Breast epithelium (tissue), 4 donors: ENCODE results near the gene ZNF281. TPM values are rescaled to one million over a fixed set of nuclear protein-coding genes. Genes with fewer than 3 reads are reported as not detected.
"Not testable (repeated sequence)": the region's sequence is repeated elsewhere in the genome, so short reads cannot be mapped to it uniquely, and the experiment has no call there.

Experiments used
- DNase-seq, 2 donors: peaks; one replicate each; pipeline ENCODE4 v3.0.0-alpha.2; 2019; ENCODE audit warnings: low spot score in 2 of 2
- H3K27ac ChIP-seq, 2 donors: fragments of 200-600 bp; sonication (generic) in 1 of 2; one replicate each; pipeline ENCODE4 v1.5.1; 2016 to 2019; ENCODE audit warnings: mild to moderate bottlenecking in 1 of 2
- H3K27me3 ChIP-seq, 2 donors: fragments of 200-600 bp; sonication (generic) in 1 of 2; one replicate each; pipeline versions ENCODE4 v1.5.1 to v1.6.0; 2017 to 2019; ENCODE audit warnings: control low read depth in 1 of 2, mild to moderate bottlenecking in 1 of 2
- H3K36me3 ChIP-seq: fragments of 200-600 bp; one replicate; pipeline ENCODE4 v1.5.1; 2019
- H3K4me1 ChIP-seq, 2 donors: fragments of 200-600 bp; sonication (generic); one replicate each; pipeline ENCODE4 v1.5.1; 2016 to 2019; ENCODE audit warnings: control low read depth in 1 of 2
- H3K4me3 ChIP-seq, 3 donors: fragments of 200-600 bp; sonication (generic); 1 replicate in 2 of 3; 2 replicates in 1 of 3; pipeline ENCODE4 v1.5.1; 2016 to 2019; ENCODE audit warnings: mild to moderate bottlenecking in 3 of 3, moderate library complexity in 2 of 3
- H3K9me3 ChIP-seq, 2 donors: fragments of 200-600 bp; sonication (generic) in 1 of 2; one replicate each; pipeline ENCODE4 v1.5.1; 2016 to 2019; ENCODE audit warnings: control low read depth in 1 of 2
- POLR2A ChIP-seq: fragments of 450-650 bp; IDR thresholded peaks from one replicate; pipeline ENCODE4 v1.6.1; 2016; ENCODE audit warnings: antibody characterized with exemption, mild to moderate bottlenecking, moderate library complexity
- POLR2AphosphoS5 ChIP-seq, 3 donors: sonication (generic); formaldehyde crosslinking; IDR thresholded peaks; one replicate each; pipeline ENCODE4 v1.6.1; 2017; ENCODE audit warnings: antibody characterized with exemption in 3 of 3
- intact Hi-C: fragments of 100-400 bp; cut with DNase I; formaldehyde crosslinking; loops from one replicate; pipeline ENCODE4 v1.15.1; 2023; ENCODE audit warnings: low total_unique reads
- total RNA-seq, 3 donors: library from RNA; depleted of rRNA; stranded (reverse); fragments of >200 nt; gene quantifications; one replicate each; pipeline ENCODE4 v1.1.0, GENCODE V29; 2016
- TF ChIP-seq, protein P1 (sequence below), 3 donors: fragments of 450-650 bp; IDR thresholded peaks; one replicate each; pipeline ENCODE4 v1.5.1; 2016 to 2017; ENCODE audit warnings: antibody characterized with exemption in 3 of 3, mild to moderate bottlenecking in 3 of 3, moderate library complexity in 3 of 3

ZNF281 gene
- total RNA-seq, 3 donors from 2014 or later, result 11.0 to 25.6 (median 16.1) TPM

DNA sequence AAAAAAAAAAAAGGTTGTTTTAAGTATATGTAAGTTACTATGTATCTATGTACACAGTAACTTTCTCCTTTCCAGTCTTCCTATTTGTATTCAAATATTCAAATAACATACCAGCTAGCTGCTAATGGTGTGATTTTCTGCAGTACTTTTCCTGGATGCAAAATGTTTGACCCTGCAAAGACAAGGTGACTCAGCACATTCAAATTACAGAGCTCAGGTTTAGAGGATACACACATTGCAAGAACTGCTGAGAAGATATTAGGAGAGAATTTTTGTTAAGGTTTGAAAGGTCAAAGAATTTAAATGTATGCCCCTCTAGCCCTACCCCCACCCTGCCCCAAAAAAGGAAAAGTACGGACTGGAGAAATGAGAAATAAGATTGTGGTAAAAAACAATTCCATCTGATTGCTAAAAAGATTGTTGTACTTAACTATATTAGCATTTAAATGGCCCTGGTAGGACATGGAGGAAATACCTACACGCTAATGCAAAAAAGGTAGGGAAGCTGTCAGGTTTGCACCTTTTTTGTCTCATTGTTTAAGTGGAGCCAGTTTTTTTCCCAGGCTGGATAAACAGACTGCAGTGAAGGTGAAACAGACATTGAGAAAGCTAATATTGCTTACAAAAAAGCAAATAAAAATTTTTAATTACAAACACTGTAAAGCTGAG lies 45.6 kb downstream of the ZNF281 start:
- Histone ChIP-seq H3K27ac (no peak overlapping the region), H3K27me3 (no peaks in the 10 kb centered on the region)
- intact Hi-C loops, result no loop called here

DNA sequence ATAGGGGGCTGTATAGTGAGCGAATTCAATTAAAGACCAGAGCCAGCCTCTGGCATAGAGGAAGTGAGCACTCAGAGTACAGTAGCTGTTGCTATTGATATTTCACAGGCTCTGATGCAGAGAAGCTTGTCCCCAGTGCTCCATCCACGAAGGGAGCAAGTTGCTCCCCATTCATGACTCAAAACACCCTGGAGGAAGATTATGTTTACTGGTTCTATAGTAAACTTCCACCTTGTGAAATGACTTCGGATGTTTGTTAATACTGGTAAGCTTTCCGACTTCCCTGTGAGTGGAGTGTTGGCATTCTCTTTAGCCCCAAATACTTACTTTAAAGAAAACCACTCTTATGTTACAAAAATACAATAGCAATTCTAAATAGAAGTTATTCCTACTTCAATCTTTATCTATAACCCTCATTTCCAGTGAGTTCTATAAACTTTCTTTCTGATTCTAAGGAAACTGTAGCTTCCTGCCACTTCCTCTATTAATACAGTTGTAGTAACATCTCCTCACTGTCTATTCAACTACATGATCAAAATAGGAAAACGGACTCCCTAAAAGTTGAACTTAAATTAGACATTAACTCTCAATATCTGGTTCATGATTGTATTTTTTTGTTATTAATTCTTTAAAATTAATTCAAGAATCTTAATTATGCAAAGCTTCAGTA lies 46.4 kb downstream of the ZNF281 start:
- TF ChIP-seq POLR2AphosphoS5 (IDR thresholded peaks at IDR 0.05) (no peak), POLR2A (no peak)
- TF ChIP-seq, protein P1, sequence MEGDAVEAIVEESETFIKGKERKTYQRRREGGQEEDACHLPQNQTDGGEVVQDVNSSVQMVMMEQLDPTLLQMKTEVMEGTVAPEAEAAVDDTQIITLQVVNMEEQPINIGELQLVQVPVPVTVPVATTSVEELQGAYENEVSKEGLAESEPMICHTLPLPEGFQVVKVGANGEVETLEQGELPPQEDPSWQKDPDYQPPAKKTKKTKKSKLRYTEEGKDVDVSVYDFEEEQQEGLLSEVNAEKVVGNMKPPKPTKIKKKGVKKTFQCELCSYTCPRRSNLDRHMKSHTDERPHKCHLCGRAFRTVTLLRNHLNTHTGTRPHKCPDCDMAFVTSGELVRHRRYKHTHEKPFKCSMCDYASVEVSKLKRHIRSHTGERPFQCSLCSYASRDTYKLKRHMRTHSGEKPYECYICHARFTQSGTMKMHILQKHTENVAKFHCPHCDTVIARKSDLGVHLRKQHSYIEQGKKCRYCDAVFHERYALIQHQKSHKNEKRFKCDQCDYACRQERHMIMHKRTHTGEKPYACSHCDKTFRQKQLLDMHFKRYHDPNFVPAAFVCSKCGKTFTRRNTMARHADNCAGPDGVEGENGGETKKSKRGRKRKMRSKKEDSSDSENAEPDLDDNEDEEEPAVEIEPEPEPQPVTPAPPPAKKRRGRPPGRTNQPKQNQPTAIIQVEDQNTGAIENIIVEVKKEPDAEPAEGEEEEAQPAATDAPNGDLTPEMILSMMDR (IDR thresholded peaks at IDR 0.05), result no peak
- no peak overlapping the region for H3K4me3 ChIP-seq
- DNase-seq, result no peak
- no peaks in the 10 kb centered on the region for H3K4me1 ChIP-seq
- no peaks in the 10 kb centered on the region for H3K9me3 ChIP-seq
- no peaks in the 10 kb centered on the region for H3K27me3 ChIP-seq
- no peaks in the 10 kb centered on the region for H3K36me3 ChIP-seq
- H3K27ac ChIP-seq, result no peak overlapping the region
- intact Hi-C loops, result no loop called here

More for the DNA sequence above, 45.6 kb downstream of the ZNF281 start:
- no peak for DNase-seq
- TF ChIP-seq, protein P1 (IDR thresholded peaks at IDR 0.05), result no peak
- TF ChIP-seq POLR2A, result no peak
- no peak for TF ChIP-seq POLR2AphosphoS5 (IDR thresholded peaks at IDR 0.05)
- H3K4me3 ChIP-seq, result no peak overlapping the region
- H3K9me3 ChIP-seq, result no peaks in the 10 kb centered on the region
- H3K4me1 ChIP-seq, result no peaks in the 10 kb centered on the region
- H3K36me3 ChIP-seq, result no peaks in the 10 kb centered on the region

DNA sequence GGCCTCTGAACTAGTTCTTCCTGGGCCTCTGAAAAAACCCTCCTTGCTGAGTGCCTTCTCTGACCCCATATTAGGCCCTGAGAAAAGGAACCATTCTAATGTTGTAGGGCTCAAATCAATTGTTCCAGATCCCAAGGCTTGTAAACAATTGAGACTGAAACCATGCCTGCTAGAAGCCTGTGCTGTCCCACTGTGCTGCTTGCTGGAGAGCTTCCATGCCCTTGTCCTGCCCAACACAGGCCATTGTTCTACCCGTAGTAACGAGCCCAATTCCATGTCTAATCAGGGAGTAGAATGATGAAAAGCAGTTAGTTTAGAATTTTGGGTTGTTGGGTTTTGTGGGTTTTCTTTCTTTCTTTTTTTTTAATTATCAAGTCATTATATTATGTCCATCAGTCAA lies 47.4 kb downstream of the ZNF281 start:
- H3K27ac ChIP-seq, result no peak overlapping the region
- H3K36me3 ChIP-seq, result no peaks in the 10 kb centered on the region
- no peaks in the 10 kb centered on the region for H3K4me1 ChIP-seq
- H3K27me3 ChIP-seq, result no peaks in the 10 kb centered on the region
- DNase-seq, result no peak
- H3K4me3 ChIP-seq, result no peak overlapping the region
- TF ChIP-seq POLR2AphosphoS5 (IDR thresholded peaks at IDR 0.05) (no peak), POLR2A (no peak)
- TF ChIP-seq, protein P1 (IDR thresholded peaks at IDR 0.05), result no peak
- H3K9me3 ChIP-seq, result no peaks in the 10 kb centered on the region
- intact Hi-C loops, result no loop called here

DNA sequence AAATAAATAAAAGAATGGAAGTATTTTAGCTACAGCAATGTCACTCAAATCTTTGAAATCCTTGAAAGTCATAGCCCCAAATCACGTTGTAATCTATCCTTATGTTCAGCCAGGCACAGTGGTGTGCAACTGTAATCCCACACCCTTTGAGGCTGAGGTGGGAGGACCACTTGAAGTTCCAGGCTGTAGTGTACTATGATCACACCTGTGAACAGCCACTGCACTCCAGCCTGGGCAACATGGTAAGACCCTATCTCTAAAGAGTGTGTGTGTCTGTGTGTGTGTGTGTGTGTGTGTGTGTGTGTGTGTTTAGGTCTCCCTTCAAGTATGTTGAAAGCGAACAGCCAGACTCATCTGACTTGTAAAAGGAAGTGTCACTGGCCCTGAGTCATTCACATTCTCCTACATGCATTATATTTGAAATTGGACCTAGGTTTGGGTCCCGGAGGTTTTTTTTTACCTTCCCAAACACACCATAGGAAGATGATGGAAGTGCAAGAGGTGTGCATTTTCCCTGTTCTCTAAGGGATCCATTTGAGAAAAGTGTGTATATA lies 50.1 kb downstream of the ZNF281 start:
- Histone ChIP-seq H3K36me3 (no peaks in the 10 kb centered on the region), H3K27ac (no peak overlapping the region), H3K9me3 (no peaks in the 10 kb centered on the region), H3K27me3 (no peaks in the 10 kb centered on the region), H3K4me3 (no peak overlapping the region), H3K4me1 (no peaks in the 10 kb centered on the region)
- no peak for DNase-seq
- intact Hi-C loops, result no loop called here
- TF ChIP-seq POLR2A, result no peak
- TF ChIP-seq, protein P1 (IDR thresholded peaks at IDR 0.05), result no peak
- no peak for TF ChIP-seq POLR2AphosphoS5 (IDR thresholded peaks at IDR 0.05)

DNA sequence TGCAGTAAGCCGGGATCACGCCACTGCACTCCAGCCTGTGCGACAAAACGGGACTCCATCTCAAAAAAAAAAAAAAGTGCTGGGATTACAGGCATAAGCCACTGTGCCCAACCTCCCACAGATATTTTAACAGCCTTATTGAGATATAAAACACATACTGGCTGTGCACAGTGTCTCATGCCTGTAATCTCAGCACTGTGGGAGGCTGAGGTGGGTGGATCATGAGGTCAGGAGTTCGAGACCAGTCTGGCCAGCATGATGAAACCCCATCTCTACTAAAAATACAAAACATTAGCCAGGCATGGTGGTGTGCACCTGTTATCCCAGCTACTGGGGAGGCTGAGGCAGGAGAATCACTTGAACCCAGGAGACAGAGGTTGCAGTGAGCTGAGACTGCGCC lies 51.9 kb downstream of the ZNF281 start:
- H3K9me3 ChIP-seq, H3K36me3 ChIP-seq, H3K4me3 ChIP-seq, intact Hi-C loops, H3K27ac ChIP-seq, H3K4me1 ChIP-seq, DNase-seq, H3K27me3 ChIP-seq: not testable (repeated sequence)
